Measurements from ENCODE around the gene RUNDC3A. TPM values are rescaled to one million over a fixed set of nuclear protein-coding genes. Genes with fewer than 3 reads are reported as not detected.

The RUNDC3A gene
- total RNA-seq, result under 1 TPM in 1 of 4 donors, not detected in 3; 0.51 TPM

- no peak for TF ChIP-seq CTCF (IDR thresholded peaks at IDR 0.05; ENCODE audit: low read depth)
Measured at GRCh38 chr17:44308320-44308818, at the start of gene RUNDC3A. TSS of gene RUNDC3A (plus strand) at chr17:44308601. CDS start at chr17:44308833, 232 bp downstream.

GRCh38 chr17:44258811-44259351 is 49.5 kb upstream of the RUNDC3A start:
- no peak for TF ChIP-seq CTCF (IDR thresholded peaks at IDR 0.05; ENCODE audit: low read depth)

- TF ChIP-seq CTCF (IDR thresholded peaks at IDR 0.05; ENCODE audit: low read depth), result no peak
Measured at GRCh38 chr17:44260296-44260695, 48.1 kb upstream of the RUNDC3A start.

- no peak for TF ChIP-seq CTCF (IDR thresholded peaks at IDR 0.05; ENCODE audit: low read depth)
Measured at GRCh38 chr17:44262654-44263225, 45.7 kb upstream of the RUNDC3A start.

- TF ChIP-seq CTCF (IDR thresholded peaks at IDR 0.05; ENCODE audit: low read depth), result no peak
Measured at GRCh38 chr17:44263345-44263902, 45.0 kb upstream of the RUNDC3A start.

- TF ChIP-seq CTCF (IDR thresholded peaks at IDR 0.05; ENCODE audit: low read depth), result no peak
Measured at GRCh38 chr17:44266402-44267164, 41.8 kb upstream of the RUNDC3A start.

- no peak for TF ChIP-seq CTCF (IDR thresholded peaks at IDR 0.05; ENCODE audit: low read depth)
Measured at GRCh38 chr17:44267165-44267455, 41.3 kb upstream of the RUNDC3A start.
